Type B pancreatic cell (in vitro differentiated cells): ENCODE data around the gene TMCC3. TPM values are rescaled to one million over a fixed set of nuclear protein-coding genes. Genes with fewer than 3 reads are reported as not detected.

Experiments used
- DNase-seq: peaks from one replicate; pipeline ENCODE4 v3.0.0; 2021; ENCODE audit warnings: mixed read lengths; ENCODE audit not compliant: unreplicated experiment; ENCODE audit errors: extremely low spot score
- H3K27ac Mint-ChIP-seq: 2 replicates; pipeline ENCODE4 v1.8.0; 2021; ENCODE audit warnings: mild to moderate bottlenecking, mixed read lengths
- H3K27me3 Mint-ChIP-seq: 2 replicates; pipeline ENCODE4 v1.8.0; 2021; ENCODE audit warnings: mixed read lengths
- H3K36me3 Mint-ChIP-seq: 2 replicates; pipeline ENCODE4 v1.8.0; 2021; ENCODE audit warnings: mixed read lengths
- H3K4me1 Mint-ChIP-seq: one replicate; pipeline ENCODE4 v1.8.0; 2021; ENCODE audit warnings: mixed read lengths; ENCODE audit not compliant: unreplicated experiment
- H3K4me3 Mint-ChIP-seq: 2 replicates; pipeline ENCODE4 v1.8.0; 2021; ENCODE audit warnings: mild to moderate bottlenecking, mixed read lengths
- H3K9me3 Mint-ChIP-seq: 2 replicates; pipeline ENCODE4 v1.8.0; 2021; ENCODE audit warnings: mixed read lengths
- total RNA-seq: library from RNA; stranded (reverse); gene quantifications from 2 replicates; pipeline ENCODE4 v1.2.1, GENCODE V29; 2021; ENCODE audit warnings: low replicate concordance
- TF ChIP-seq, protein P1 (sequence below): fragments of 200-600 bp; sonication (generic); conservative IDR thresholded peaks from 2 replicates; pipeline ENCODE4 v1.5.0; 2021; ENCODE audit warnings: antibody characterized with exemption, mild to moderate bottlenecking

Gene TMCC3
- total RNA-seq, 1 donor from 2014 or later: 14.1 TPM

DNA sequence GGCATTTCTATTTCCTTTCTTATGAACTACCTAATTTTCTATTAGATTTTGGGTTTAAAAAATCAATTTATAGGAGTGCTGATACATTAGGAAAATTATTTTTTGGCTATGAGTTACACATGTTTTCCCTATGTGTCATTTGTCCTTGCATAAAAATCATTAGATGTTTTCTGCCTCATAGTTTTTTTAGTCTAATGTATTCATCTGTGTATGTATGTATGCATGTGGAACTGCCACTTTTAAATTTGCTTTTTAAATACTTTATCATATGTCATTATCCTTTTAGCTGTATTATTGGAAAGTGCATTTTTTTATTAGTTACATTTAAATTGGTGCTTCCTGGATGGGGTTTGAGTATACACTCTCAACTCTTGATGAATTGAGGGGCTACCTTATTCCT is 112.0 kb downstream of the TMCC3 start:
- TF ChIP-seq, protein P1, sequence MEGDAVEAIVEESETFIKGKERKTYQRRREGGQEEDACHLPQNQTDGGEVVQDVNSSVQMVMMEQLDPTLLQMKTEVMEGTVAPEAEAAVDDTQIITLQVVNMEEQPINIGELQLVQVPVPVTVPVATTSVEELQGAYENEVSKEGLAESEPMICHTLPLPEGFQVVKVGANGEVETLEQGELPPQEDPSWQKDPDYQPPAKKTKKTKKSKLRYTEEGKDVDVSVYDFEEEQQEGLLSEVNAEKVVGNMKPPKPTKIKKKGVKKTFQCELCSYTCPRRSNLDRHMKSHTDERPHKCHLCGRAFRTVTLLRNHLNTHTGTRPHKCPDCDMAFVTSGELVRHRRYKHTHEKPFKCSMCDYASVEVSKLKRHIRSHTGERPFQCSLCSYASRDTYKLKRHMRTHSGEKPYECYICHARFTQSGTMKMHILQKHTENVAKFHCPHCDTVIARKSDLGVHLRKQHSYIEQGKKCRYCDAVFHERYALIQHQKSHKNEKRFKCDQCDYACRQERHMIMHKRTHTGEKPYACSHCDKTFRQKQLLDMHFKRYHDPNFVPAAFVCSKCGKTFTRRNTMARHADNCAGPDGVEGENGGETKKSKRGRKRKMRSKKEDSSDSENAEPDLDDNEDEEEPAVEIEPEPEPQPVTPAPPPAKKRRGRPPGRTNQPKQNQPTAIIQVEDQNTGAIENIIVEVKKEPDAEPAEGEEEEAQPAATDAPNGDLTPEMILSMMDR: no peak
- Mint-ChIP-seq H3K9me3 (no peaks in the 10 kb centered on the region), H3K27ac (no peak overlapping the region), H3K4me1 (peaks cover 20% of the 10 kb centered on the region), H3K36me3 (no peaks in the 10 kb centered on the region), H3K27me3 (peaks cover 9% of the 10 kb centered on the region), H3K4me3 (no peak overlapping the region)
- no peak for DNase-seq

DNA sequence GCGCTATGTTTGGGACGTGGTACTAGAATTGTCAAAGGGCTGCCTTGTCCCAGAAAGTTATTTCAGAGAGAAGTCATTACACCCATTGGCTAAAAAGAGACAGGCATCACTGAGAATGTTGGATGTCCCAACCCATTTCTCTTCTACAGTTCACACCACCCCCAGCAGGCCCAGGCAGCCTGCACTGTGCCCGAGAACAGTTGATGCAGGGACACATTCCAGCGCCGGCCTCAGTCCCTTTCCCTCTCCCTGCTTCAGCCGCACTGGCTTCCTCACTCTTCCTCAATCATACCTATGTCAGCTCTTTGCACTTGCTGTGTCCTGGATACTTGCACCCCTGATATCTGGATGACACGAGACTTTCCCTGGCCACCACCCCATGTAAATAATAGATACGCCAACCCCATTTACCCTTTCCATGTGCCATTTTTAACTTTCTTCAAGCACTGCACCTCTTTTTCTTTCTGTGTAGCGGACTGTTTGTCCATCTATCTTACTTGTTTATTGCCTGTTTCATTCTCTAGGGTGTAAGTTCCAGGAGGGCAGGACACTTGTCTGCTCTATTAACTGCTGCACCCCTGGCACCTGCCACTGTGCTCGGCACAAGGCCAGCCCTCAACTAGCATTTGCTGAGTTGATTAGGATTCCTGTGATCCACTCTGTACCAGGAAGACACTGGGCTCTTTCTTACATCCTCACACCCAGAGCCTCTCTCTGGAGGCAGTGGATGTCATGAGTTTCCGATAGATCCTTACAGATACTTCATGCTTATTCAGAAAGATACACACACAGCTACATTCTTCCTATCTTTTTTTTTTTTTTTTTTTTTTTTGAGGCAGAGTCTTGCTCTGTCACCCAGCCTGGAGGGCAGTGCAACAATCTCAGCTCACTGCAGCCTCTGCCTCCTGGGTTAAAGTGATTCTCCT is 114.1 kb downstream of the TMCC3 start:
- Mint-ChIP-seq H3K4me3 (no peak overlapping the region), H3K27me3 (peaks cover 12% of the 10 kb centered on the region), H3K4me1 (peaks cover 23% of the 10 kb centered on the region), H3K9me3 (no peaks in the 10 kb centered on the region), H3K27ac (peak overlapping the region; percentile 7), H3K36me3 (no peaks in the 10 kb centered on the region)
- DNase-seq: no peak
- TF ChIP-seq, protein P1: no peak

DNA sequence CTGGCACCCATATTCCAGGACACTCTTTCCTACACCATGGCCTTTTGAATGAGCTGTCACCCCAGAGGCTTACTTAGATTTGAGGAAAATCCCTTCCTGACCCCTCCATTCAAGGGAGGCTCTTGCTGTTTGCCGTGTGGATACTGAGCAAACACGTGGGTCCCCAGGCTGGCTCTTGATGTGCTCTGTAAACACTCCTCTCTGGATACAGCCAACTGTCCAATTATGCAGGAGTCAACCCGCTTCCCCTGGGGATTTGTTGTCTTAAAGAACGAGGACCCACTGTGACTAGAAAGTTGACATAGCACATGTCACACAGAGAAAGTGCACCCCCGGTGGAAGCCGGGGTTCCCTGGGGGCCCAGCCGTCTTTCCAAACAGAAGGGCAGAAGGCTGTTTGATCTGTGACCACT is 114.8 kb downstream of the TMCC3 start:
- H3K9me3 Mint-ChIP-seq: no peaks in the 10 kb centered on the region
- TF ChIP-seq, protein P1: no peak
- no peak overlapping the region for H3K4me3 Mint-ChIP-seq
- no peak for DNase-seq
- no peak overlapping the region for H3K27ac Mint-ChIP-seq
- H3K4me1 Mint-ChIP-seq: peaks cover 23% of the 10 kb centered on the region
- peaks cover 12% of the 10 kb centered on the region for H3K27me3 Mint-ChIP-seq
- no peaks in the 10 kb centered on the region for H3K36me3 Mint-ChIP-seq

DNA sequence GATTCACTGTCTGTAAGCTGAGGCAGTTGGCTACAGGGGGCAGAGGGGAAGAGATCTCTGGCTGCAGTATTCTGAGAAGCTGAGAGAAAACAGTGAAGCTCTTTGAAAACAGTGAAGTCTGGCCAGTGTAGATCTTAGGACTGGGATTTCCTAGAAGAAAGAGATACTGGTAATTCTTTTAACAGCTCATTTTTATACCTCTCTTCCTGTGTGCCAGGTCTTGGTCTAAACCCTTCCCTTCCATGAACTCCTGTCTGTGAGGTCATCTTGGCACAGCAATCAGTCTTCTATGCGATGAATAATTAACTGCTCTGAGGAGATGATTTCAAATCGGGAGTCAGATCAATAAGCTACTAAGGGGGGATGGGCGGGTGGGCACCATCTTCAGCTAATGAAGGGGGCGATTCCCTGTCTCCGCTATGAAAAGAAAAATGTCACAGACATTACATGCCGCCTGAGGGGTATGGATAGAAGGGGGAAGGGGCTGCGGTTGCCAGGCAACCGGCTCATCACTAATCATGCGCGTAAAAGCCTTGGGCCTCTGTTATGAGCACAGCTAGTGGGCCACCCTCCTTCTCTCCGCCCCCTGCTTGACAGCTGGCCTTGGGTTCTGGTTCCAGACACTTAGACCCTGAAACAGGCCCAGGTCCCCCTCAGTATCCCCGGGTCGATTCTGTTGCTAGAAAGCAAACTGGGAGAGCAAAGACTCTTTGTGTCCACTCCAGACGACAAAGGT is 115.4 kb downstream of the TMCC3 start:
- H3K4me1 Mint-ChIP-seq: peaks cover 23% of the 10 kb centered on the region
- TF ChIP-seq, protein P1: no peak
- no peak for DNase-seq

DNA sequence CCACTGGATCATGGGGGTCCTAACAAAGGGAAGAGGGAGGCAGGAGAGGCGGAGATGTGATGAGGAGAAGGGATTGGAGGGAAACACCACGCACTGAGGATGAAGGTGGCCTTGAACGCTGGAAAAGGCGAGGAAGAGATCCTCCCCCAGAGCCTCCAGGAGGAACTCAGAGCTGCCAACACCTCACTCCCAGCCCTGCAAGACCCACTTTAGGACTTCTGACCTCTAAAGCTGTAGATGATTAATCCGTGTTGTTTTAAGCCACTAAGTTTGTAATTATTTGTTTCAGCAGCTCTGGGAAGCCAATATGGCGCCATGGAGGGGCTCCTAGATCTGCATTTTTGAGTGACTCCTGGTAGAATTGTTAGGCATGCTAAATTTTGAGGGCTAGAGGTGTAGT is 116.1 kb downstream of the TMCC3 start:
- H3K27me3 Mint-ChIP-seq: peaks cover 20% of the 10 kb centered on the region
- no peak overlapping the region for H3K27ac Mint-ChIP-seq
- peaks cover 23% of the 10 kb centered on the region for H3K4me1 Mint-ChIP-seq
- TF ChIP-seq, protein P1: no peak
- no peaks in the 10 kb centered on the region for H3K9me3 Mint-ChIP-seq
- no peak for DNase-seq
- no peaks in the 10 kb centered on the region for H3K36me3 Mint-ChIP-seq
- H3K4me3 Mint-ChIP-seq: no peak overlapping the region

More for the DNA sequence above, 115.4 kb downstream of the TMCC3 start:
- H3K9me3 Mint-ChIP-seq: no peaks in the 10 kb centered on the region
- no peak overlapping the region for H3K27ac Mint-ChIP-seq
- no peak overlapping the region for H3K4me3 Mint-ChIP-seq
- H3K36me3 Mint-ChIP-seq: no peaks in the 10 kb centered on the region
- H3K27me3 Mint-ChIP-seq: peaks cover 18% of the 10 kb centered on the region
